Endodermal cell (in vitro differentiated cells): ENCODE data around the gene ANKRD23. TPM values are rescaled to one million over a fixed set of nuclear protein-coding genes. Genes with fewer than 3 reads are reported as not detected.

ENCODE experiments used
- DNase-seq: peaks from one replicate; pipeline ENCODE4 v3.0.0-alpha.2; 2017
- H3K27ac ChIP-seq: 2 replicates; pipeline ENCODE4 v1.5.1; 2013; ENCODE audit warnings: mild to moderate bottlenecking, low read depth, low read length, moderate library complexity
- H3K27me3 ChIP-seq: 2 replicates; pipeline ENCODE4 v1.6.1; 2013; ENCODE audit warnings: mild to moderate bottlenecking, low read length, moderate library complexity; ENCODE audit not compliant: insufficient read depth, control insufficient read depth, poor library complexity, severe bottlenecking
- H3K36me3 ChIP-seq: 2 replicates; pipeline ENCODE4 v1.7.0; 2013; ENCODE audit warnings: mild to moderate bottlenecking, low read length, moderate library complexity; ENCODE audit not compliant: control insufficient read depth, insufficient read depth
- H3K4me1 ChIP-seq: one replicate; pipeline ENCODE4 v1.7.0; 2013; ENCODE audit warnings: low read length; ENCODE audit not compliant: control insufficient read depth, insufficient read depth
- H3K4me3 ChIP-seq: 2 replicates; pipeline ENCODE4 v1.5.1; 2013; ENCODE audit warnings: mild to moderate bottlenecking, low read length, moderate library complexity
- H3K9ac ChIP-seq: 2 replicates; pipeline ENCODE4 v1.6.1; 2013; ENCODE audit warnings: mild to moderate bottlenecking, low read length, moderate library complexity; ENCODE audit not compliant: poor library complexity, severe bottlenecking; ENCODE audit errors: extremely low read depth
- H3K9me3 ChIP-seq: 2 replicates; pipeline ENCODE4 v1.6.1; 2013; ENCODE audit warnings: mild to moderate bottlenecking, low read length, moderate library complexity; ENCODE audit not compliant: control insufficient read depth
- H3K27ac Mint-ChIP-seq: 2 replicates; pipeline ENCODE4 v1.8.0; 2020; ENCODE audit warnings: mixed read lengths
- H3K27me3 Mint-ChIP-seq: 2 replicates; pipeline ENCODE4 v1.8.0; 2021; ENCODE audit warnings: mild to moderate bottlenecking, mixed read lengths; ENCODE audit not compliant: insufficient read depth
- H3K36me3 Mint-ChIP-seq: 2 replicates; pipeline ENCODE4 v1.8.0; 2020; ENCODE audit warnings: low read depth, mixed read lengths
- H3K4me1 Mint-ChIP-seq: 2 replicates; pipeline ENCODE4 v1.8.0; 2020; ENCODE audit warnings: mixed read lengths
- H3K4me3 Mint-ChIP-seq: 2 replicates; pipeline ENCODE4 v1.8.0; 2020; ENCODE audit warnings: mild to moderate bottlenecking, moderate library complexity, mixed read lengths
- H3K9me3 Mint-ChIP-seq: 2 replicates; pipeline ENCODE4 v1.8.0; 2020; ENCODE audit warnings: mild to moderate bottlenecking, mixed read lengths
- WGBS, 2 experiments: methylation state at CpG; one replicate each; pipeline versions ENCODE4 v1.1.5 to v1.1.7; 2013; ENCODE audit warnings: missing lambda C conversion rate in 2 of 2, mixed read lengths in 1 of 2; ENCODE audit not compliant: insufficient coverage in 1 of 2, insufficient read length in 1 of 2; 5-methylcytosine and 5-hydroxymethylcytosine counted together
- total RNA-seq, 2 donors: library from RNA; stranded (reverse); fragmentation: NEBNext Ultra II Directional in 1 of 2; extraction: Animal tissue kit (Norgen Biotek cat#: 25700) in 1 of 2; gene quantifications; 2 replicates in 1 of 2; 3 replicates in 1 of 2; pipeline ENCODE4 v1.2.1, GENCODE V29; 2021
- TF ChIP-seq, protein P1 (sequence below): fragments of 200-600 bp; sonication (generic); conservative IDR thresholded peaks from 2 replicates; pipeline ENCODE4 v1.5.0; 2021; ENCODE audit warnings: antibody characterized with exemption, mild to moderate bottlenecking

Gene ANKRD23
- total RNA-seq, 2 donors from 2014 or later: 2.6 to 3.6 TPM

DNA sequence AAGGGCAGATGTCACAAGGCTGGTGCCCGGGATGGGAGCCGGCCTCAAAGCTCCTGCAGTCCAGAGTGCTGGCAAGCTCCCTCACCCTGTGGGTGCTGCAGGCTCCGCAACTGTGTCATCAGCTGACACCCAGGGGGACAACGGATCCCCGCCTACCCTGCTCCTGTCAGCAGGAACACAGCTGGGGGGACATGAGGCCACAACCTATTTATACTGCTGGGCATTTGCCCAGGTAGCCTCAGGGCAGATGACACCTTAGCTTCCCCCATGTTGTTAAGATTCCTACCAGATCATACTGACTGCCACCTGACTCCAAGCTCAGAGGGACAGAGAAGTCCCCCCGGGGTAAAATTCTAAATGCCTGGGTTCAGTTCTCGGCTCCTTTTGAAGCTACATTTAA is 1.2 kb downstream of the ANKRD23 start:
- Mint-ChIP-seq H3K36me3 (peaks cover 11% of the 10 kb centered on the region), H3K4me3 (no peak overlapping the region), H3K4me1 (peaks cover 2% of the 10 kb centered on the region), H3K9me3 (no peaks in the 10 kb centered on the region), H3K27me3 (no peaks in the 10 kb centered on the region), H3K27ac (no peak overlapping the region)
- peaks cover 7% of the 10 kb centered on the region for H3K36me3 ChIP-seq
- TF ChIP-seq, protein P1, sequence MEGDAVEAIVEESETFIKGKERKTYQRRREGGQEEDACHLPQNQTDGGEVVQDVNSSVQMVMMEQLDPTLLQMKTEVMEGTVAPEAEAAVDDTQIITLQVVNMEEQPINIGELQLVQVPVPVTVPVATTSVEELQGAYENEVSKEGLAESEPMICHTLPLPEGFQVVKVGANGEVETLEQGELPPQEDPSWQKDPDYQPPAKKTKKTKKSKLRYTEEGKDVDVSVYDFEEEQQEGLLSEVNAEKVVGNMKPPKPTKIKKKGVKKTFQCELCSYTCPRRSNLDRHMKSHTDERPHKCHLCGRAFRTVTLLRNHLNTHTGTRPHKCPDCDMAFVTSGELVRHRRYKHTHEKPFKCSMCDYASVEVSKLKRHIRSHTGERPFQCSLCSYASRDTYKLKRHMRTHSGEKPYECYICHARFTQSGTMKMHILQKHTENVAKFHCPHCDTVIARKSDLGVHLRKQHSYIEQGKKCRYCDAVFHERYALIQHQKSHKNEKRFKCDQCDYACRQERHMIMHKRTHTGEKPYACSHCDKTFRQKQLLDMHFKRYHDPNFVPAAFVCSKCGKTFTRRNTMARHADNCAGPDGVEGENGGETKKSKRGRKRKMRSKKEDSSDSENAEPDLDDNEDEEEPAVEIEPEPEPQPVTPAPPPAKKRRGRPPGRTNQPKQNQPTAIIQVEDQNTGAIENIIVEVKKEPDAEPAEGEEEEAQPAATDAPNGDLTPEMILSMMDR: no peak
- H3K27me3 ChIP-seq: no peaks in the 10 kb centered on the region
- no peaks in the 10 kb centered on the region for H3K9me3 ChIP-seq
- WGBS, 2 experiments: 93 to 100% methylated on average over 5 to 7 of the region's 7 CpGs
- no peak overlapping the region for H3K4me3 ChIP-seq
- DNase-seq: no peak
- H3K4me1 ChIP-seq: no peaks in the 10 kb centered on the region
- H3K9ac ChIP-seq: no peak overlapping the region
- H3K27ac ChIP-seq: no peak overlapping the region

GRCh38 chr2:96841701-96842495 is 1.9 kb downstream of the ANKRD23 start:
- Mint-ChIP-seq H3K27me3 (no peaks in the 10 kb centered on the region), H3K4me3 (no peak overlapping the region), H3K4me1 (peaks cover 2% of the 10 kb centered on the region), H3K36me3 (peaks cover 10% of the 10 kb centered on the region), H3K27ac (no peak overlapping the region), H3K9me3 (no peaks in the 10 kb centered on the region)
- Histone ChIP-seq H3K36me3 (peaks cover 1% of the 10 kb centered on the region), H3K27me3 (no peaks in the 10 kb centered on the region), H3K9ac (no peak overlapping the region), H3K27ac (no peak overlapping the region), H3K4me3 (no peak overlapping the region), H3K9me3 (no peaks in the 10 kb centered on the region), H3K4me1 (no peaks in the 10 kb centered on the region)
- DNase-seq: no peak
- WGBS, 2 experiments: 90 to 97% methylated on average over 6 to 16 of the region's 16 CpGs
- TF ChIP-seq, protein P1: no peak

DNA sequence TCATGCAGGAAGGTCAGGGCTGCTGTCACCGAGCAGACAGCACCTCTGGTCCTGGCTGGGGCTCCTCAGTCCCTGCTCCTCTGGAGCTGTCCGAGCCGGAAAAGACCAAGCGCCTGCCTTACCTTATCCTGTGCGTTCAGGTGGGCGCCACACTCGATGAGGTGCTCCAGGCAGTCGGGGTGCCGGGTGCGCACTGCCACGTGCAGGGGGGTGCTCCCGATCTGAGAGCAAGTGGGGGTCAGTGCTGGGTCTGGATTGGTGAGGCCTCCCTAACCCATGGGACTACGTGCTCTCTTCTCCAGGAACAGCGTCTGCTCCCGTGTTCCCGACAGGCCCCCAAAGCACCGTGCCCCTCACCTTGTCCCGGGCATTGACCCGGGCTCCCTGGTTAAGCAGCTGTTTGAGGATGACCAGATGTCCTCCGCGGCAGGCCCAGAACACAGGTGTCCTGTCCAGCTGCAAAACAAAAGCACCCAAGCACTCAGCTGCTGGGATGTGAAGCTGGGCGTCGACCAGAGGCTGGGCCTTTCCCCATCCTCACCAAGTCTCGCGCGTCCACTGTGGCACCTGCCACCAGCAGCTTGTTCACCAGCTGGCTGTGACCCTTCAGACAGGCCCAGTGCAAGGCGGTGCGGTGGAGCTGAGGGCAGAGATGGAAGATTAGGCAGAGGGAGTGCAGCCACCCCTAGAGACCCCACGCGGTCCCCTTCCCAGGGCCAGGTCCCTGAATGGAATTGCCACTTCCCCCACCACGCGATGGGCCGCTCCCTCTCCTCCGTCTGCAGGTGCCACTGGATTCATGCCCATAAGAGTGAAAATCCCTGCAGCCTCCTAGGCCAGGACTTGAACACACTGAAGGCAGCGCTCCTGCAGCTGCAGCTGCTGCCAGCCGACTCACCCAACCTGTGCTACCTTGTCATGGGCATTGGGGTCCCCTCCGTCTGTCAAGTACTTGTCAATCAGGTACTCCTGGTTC is 3.7 kb downstream of the ANKRD23 start:
- Histone ChIP-seq H3K27ac (no peak overlapping the region), H3K27me3 (no peaks in the 10 kb centered on the region), H3K9ac (no peak overlapping the region), H3K4me3 (no peak overlapping the region), H3K36me3 (peaks cover 5% of the 10 kb centered on the region), H3K4me1 (no peaks in the 10 kb centered on the region), H3K9me3 (no peaks in the 10 kb centered on the region)
- 93 to 97% methylated on average over 27 to 37 of the region's 37 CpGs for WGBS, 2 experiments
- DNase-seq: peak; percentile 54
- no peak overlapping the region for H3K4me3 Mint-ChIP-seq
- peaks cover 11% of the 10 kb centered on the region for H3K36me3 Mint-ChIP-seq
- TF ChIP-seq, protein P1: no peak
- H3K27me3 Mint-ChIP-seq: no peaks in the 10 kb centered on the region
- H3K27ac Mint-ChIP-seq: no peak overlapping the region
- H3K9me3 Mint-ChIP-seq: no peaks in the 10 kb centered on the region
- peaks cover 2% of the 10 kb centered on the region for H3K4me1 Mint-ChIP-seq
